Vagina (tissue), 2 donors: ENCODE data around the gene GNG7.

Source experiments
- POLR2A ChIP-seq, 2 donors: fragments of 450-650 bp; IDR thresholded peaks; one replicate each; pipeline ENCODE4 v1.6.1; 2017; ENCODE audit warnings: antibody characterized with exemption in 2 of 2, mild to moderate bottlenecking in 2 of 2, moderate library complexity in 2 of 2
- POLR2AphosphoS5 ChIP-seq, 2 donors: sonication (generic); formaldehyde crosslinking; IDR thresholded peaks; one replicate each; pipeline ENCODE4 v1.9.0; 2017; ENCODE audit warnings: antibody characterized with exemption in 2 of 2, mild to moderate bottlenecking in 2 of 2, low read depth in 1 of 2; ENCODE audit not compliant: insufficient read depth in 1 of 2
- TF ChIP-seq, protein P1 (sequence below), 3 experiments: fragments of 450-650 bp in 2 of 3; fragments of 200-600 bp in 1 of 3; sonication (generic) in 1 of 3; IDR thresholded peaks; one replicate each; pipeline ENCODE4 v1.5.1; 2017 to 2019; ENCODE audit warnings: antibody characterized with exemption in 3 of 3, mild to moderate bottlenecking in 2 of 3, moderate library complexity in 2 of 3

DNA sequence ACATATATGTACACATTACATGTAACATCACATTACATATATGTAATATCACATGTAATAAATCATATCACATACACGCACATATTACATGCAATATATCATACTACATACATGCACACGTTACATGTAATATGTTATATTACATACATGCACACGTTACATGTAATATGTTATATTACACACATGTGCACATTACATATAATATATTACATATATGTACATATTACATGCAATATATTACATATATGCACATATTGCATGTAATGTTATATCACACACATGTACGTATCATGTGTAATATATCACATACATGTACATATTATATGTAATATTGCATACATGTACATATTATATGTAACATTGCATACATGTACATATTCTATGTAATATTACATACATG is 149.0 kb downstream of the GNG7 start:
- TF ChIP-seq POLR2AphosphoS5 (IDR thresholded peaks at IDR 0.05; ENCODE audit: insufficient read depth in 1 of 2, low read depth in 1 of 2) (no peak), POLR2A (IDR thresholded peaks at IDR 0.05) (no peak)
- TF ChIP-seq, protein P1, sequence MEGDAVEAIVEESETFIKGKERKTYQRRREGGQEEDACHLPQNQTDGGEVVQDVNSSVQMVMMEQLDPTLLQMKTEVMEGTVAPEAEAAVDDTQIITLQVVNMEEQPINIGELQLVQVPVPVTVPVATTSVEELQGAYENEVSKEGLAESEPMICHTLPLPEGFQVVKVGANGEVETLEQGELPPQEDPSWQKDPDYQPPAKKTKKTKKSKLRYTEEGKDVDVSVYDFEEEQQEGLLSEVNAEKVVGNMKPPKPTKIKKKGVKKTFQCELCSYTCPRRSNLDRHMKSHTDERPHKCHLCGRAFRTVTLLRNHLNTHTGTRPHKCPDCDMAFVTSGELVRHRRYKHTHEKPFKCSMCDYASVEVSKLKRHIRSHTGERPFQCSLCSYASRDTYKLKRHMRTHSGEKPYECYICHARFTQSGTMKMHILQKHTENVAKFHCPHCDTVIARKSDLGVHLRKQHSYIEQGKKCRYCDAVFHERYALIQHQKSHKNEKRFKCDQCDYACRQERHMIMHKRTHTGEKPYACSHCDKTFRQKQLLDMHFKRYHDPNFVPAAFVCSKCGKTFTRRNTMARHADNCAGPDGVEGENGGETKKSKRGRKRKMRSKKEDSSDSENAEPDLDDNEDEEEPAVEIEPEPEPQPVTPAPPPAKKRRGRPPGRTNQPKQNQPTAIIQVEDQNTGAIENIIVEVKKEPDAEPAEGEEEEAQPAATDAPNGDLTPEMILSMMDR (IDR thresholded peaks at IDR 0.05): no peak
